Skeletal muscle satellite cell (primary cell): ENCODE measurements around the gene THY1.

ENCODE experiments used
- H3K27me3 ChIP-seq: 2 replicates; pipeline ENCODE4 v1.7.0; 2013; ENCODE audit warnings: low read length; ENCODE audit not compliant: control insufficient read depth, insufficient read depth
- H3K36me3 ChIP-seq: 2 replicates; pipeline ENCODE4 v1.7.0; 2013; ENCODE audit warnings: mild to moderate bottlenecking, control low read depth, low read length; ENCODE audit not compliant: insufficient read depth
- H3K4me1 ChIP-seq: 2 replicates; pipeline ENCODE4 v1.7.0; 2013; ENCODE audit warnings: low read length; ENCODE audit not compliant: control insufficient read depth, insufficient read depth
- H3K4me2 ChIP-seq: 2 replicates; pipeline ENCODE4 v1.7.0; 2013; ENCODE audit warnings: mild to moderate bottlenecking, low read length
- H3K4me3 ChIP-seq: 2 replicates; pipeline ENCODE4 v1.7.0; 2013; ENCODE audit warnings: low read length
- H3K9ac ChIP-seq: 2 replicates; pipeline ENCODE4 v1.7.0; 2013; ENCODE audit warnings: mild to moderate bottlenecking, low read depth, low read length, moderate library complexity
- H3K9me3 ChIP-seq: replicated peaks from 2 replicates; pipeline ENCODE4 v1.7.0; 2013; ENCODE audit warnings: mild to moderate bottlenecking, control low read depth, low read length

The THY1 gene

GRCh38 chr11:119380160-119380826 lies 42.7 kb downstream of the THY1 start:
- Histone ChIP-seq H3K4me3 (peak overlapping the region; percentile 75), H3K27me3 (peaks cover 8% of the 10 kb centered on the region), H3K4me2 (peak overlapping the region; percentile 84), H3K4me1 (peaks cover 37% of the 10 kb centered on the region), H3K9ac (peak overlapping the region; percentile 74), H3K9me3 (no peaks in the 10 kb centered on the region), H3K36me3 (no peaks in the 10 kb centered on the region)

- no peak overlapping the region for H3K4me3 ChIP-seq
- H3K4me2 ChIP-seq = no peak overlapping the region
- no peaks in the 10 kb centered on the region for H3K9me3 ChIP-seq
- H3K9ac ChIP-seq = no peak overlapping the region
- no peaks in the 10 kb centered on the region for H3K36me3 ChIP-seq
- peaks cover 1% of the 10 kb centered on the region for H3K27me3 ChIP-seq
- peaks cover 47% of the 10 kb centered on the region for H3K4me1 ChIP-seq
Measured at GRCh38 chr11:119378851-119379465, 44.0 kb downstream of the THY1 start.

- H3K4me1 ChIP-seq = peaks cover 47% of the 10 kb centered on the region
- H3K4me3 ChIP-seq = no peak overlapping the region
Measured at GRCh38 chr11:119377961-119378667, 44.9 kb downstream of the THY1 start.

GRCh38 chr11:119377112-119377901 lies 45.7 kb downstream of the THY1 start:
- no peaks in the 10 kb centered on the region for H3K36me3 ChIP-seq
- H3K27me3 ChIP-seq = no peaks in the 10 kb centered on the region
- no peaks in the 10 kb centered on the region for H3K9me3 ChIP-seq
- no peak overlapping the region for H3K4me2 ChIP-seq
- H3K4me1 ChIP-seq = peaks cover 47% of the 10 kb centered on the region
- no peak overlapping the region for H3K9ac ChIP-seq
- no peak overlapping the region for H3K4me3 ChIP-seq

More at GRCh38 chr11:119377961-119378667, 44.9 kb downstream of the THY1 start:
- Histone ChIP-seq H3K27me3 (no peaks in the 10 kb centered on the region), H3K9me3 (no peaks in the 10 kb centered on the region), H3K9ac (no peak overlapping the region), H3K4me2 (no peak overlapping the region), H3K36me3 (no peaks in the 10 kb centered on the region)

- H3K4me3 ChIP-seq = no peak overlapping the region
- H3K4me2 ChIP-seq = peak overlapping the region; percentile 50
- H3K9me3 ChIP-seq = no peaks in the 10 kb centered on the region
- peak overlapping the region; percentile 22 for H3K9ac ChIP-seq
- H3K36me3 ChIP-seq = no peaks in the 10 kb centered on the region
- H3K4me1 ChIP-seq = peaks cover 56% of the 10 kb centered on the region
- H3K27me3 ChIP-seq = no peaks in the 10 kb centered on the region
Measured at GRCh38 chr11:119376197-119376847, 46.6 kb downstream of the THY1 start.

- H3K9me3 ChIP-seq = no peaks in the 10 kb centered on the region
Measured at GRCh38 chr11:119375337-119376196, 47.4 kb downstream of the THY1 start.

GRCh38 chr11:119374632-119375336 lies 48.2 kb downstream of the THY1 start:
- Histone ChIP-seq H3K9me3 (no peaks in the 10 kb centered on the region), H3K4me2 (peak overlapping the region; percentile 50), H3K27me3 (no peaks in the 10 kb centered on the region), H3K9ac (peak overlapping the region; percentile 26), H3K4me1 (peaks cover 55% of the 10 kb centered on the region), H3K4me3 (no peak overlapping the region), H3K36me3 (no peaks in the 10 kb centered on the region)

More at GRCh38 chr11:119375337-119376196, 47.4 kb downstream of the THY1 start:
- Histone ChIP-seq H3K4me3 (no peak overlapping the region), H3K4me2 (peak overlapping the region; percentile 50), H3K9ac (peak overlapping the region; percentile 26), H3K27me3 (no peaks in the 10 kb centered on the region), H3K36me3 (no peaks in the 10 kb centered on the region), H3K4me1 (peaks cover 56% of the 10 kb centered on the region)

- Histone ChIP-seq H3K4me3 (no peak overlapping the region), H3K9ac (no peak overlapping the region), H3K9me3 (no peaks in the 10 kb centered on the region), H3K4me1 (peaks cover 55% of the 10 kb centered on the region), H3K27me3 (no peaks in the 10 kb centered on the region), H3K4me2 (no peak overlapping the region), H3K36me3 (no peaks in the 10 kb centered on the region)
Measured at GRCh38 chr11:119373921-119374631, 48.9 kb downstream of the THY1 start.

- Histone ChIP-seq H3K4me3 (no peak overlapping the region), H3K4me2 (no peak overlapping the region), H3K4me1 (peaks cover 63% of the 10 kb centered on the region), H3K9ac (no peak overlapping the region), H3K9me3 (no peaks in the 10 kb centered on the region), H3K36me3 (no peaks in the 10 kb centered on the region), H3K27me3 (no peaks in the 10 kb centered on the region)
Measured at GRCh38 chr11:119373059-119373920, 49.7 kb downstream of the THY1 start.
